Progenitor cell of endocrine pancreas (in vitro differentiated cells): ENCODE measurements around the gene TAPBPL. TPM values are rescaled to one million over a fixed set of nuclear protein-coding genes. Genes with fewer than 3 reads are reported as not detected.

Source experiments
- DNase-seq: peaks from one replicate; pipeline ENCODE4 v3.0.0; 2021; ENCODE audit warnings: low spot score; ENCODE audit not compliant: unreplicated experiment
- H3K27ac Mint-ChIP-seq: 2 replicates; pipeline ENCODE4 v1.8.0; 2021; ENCODE audit warnings: mild to moderate bottlenecking, moderate library complexity, mixed read lengths
- H3K27me3 Mint-ChIP-seq: 2 replicates; pipeline ENCODE4 v1.8.0; 2021; ENCODE audit warnings: mixed read lengths
- H3K36me3 Mint-ChIP-seq: 2 replicates; pipeline ENCODE4 v1.8.0; 2022; ENCODE audit warnings: mixed read lengths; ENCODE audit not compliant: insufficient read depth
- H3K4me1 Mint-ChIP-seq: 2 replicates; pipeline ENCODE4 v1.8.0; 2021; ENCODE audit warnings: low read depth, mixed read lengths
- H3K4me3 Mint-ChIP-seq: 2 replicates; pipeline ENCODE4 v1.8.0; 2021; ENCODE audit warnings: low read depth, mild to moderate bottlenecking, moderate library complexity, mixed read lengths
- H3K9me3 Mint-ChIP-seq: 2 replicates; pipeline ENCODE4 v1.8.0; 2021; ENCODE audit warnings: low read depth, mixed read lengths
- total RNA-seq: library from RNA; stranded (reverse); gene quantifications from 2 replicates; pipeline ENCODE4 v1.2.1, GENCODE V29; 2021
- TF ChIP-seq, protein P1 (sequence below): fragments of 200-600 bp; sonication (generic); IDR thresholded peaks from one replicate; pipeline ENCODE4 v1.5.0; 2021; ENCODE audit warnings: antibody characterized with exemption, mild to moderate bottlenecking; ENCODE audit not compliant: unreplicated experiment

Gene TAPBPL
- total RNA-seq, 1 donor from 2014 or later: 2.4 TPM

DNA sequence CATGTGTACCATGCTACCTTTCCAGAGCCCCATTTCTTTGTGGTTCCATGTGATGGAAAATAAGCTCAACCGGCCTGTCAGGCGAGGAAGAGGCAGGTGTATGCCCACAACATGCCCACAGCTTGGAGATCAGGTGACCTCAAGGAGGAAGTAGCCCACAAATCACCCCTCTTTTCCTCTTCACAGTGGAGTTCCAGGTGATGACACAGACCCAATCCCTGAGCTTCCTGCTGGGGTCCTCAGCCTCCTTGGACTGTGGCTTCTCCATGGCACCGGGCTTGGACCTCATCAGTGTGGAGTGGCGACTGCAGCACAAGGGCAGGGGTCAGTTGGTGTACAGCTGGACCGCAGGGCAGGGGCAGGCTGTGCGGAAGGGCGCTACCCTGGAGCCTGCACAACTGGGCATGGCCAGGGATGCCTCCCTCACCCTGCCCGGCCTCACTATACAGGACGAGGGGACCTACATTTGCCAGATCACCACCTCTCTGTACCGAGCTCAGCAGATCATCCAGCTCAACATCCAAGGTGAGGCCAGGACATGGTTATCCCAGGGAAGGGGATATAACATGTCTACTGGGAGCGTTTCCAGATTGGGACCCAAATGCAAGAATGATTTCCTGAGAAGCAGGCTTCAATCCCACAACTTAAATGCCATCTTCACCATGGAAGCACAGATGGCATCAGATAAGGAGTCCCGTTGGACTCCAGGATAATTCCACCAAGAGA lies 5.5 kb downstream of the TAPBPL start:
- Mint-ChIP-seq H3K9me3 (no peaks in the 10 kb centered on the region), H3K36me3 (no peaks in the 10 kb centered on the region), H3K4me1 (peaks cover 3% of the 10 kb centered on the region), H3K27me3 (no peaks in the 10 kb centered on the region), H3K27ac (no peak overlapping the region), H3K4me3 (no peak overlapping the region)
- no peak for DNase-seq
- TF ChIP-seq, protein P1, sequence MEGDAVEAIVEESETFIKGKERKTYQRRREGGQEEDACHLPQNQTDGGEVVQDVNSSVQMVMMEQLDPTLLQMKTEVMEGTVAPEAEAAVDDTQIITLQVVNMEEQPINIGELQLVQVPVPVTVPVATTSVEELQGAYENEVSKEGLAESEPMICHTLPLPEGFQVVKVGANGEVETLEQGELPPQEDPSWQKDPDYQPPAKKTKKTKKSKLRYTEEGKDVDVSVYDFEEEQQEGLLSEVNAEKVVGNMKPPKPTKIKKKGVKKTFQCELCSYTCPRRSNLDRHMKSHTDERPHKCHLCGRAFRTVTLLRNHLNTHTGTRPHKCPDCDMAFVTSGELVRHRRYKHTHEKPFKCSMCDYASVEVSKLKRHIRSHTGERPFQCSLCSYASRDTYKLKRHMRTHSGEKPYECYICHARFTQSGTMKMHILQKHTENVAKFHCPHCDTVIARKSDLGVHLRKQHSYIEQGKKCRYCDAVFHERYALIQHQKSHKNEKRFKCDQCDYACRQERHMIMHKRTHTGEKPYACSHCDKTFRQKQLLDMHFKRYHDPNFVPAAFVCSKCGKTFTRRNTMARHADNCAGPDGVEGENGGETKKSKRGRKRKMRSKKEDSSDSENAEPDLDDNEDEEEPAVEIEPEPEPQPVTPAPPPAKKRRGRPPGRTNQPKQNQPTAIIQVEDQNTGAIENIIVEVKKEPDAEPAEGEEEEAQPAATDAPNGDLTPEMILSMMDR: no peak

DNA sequence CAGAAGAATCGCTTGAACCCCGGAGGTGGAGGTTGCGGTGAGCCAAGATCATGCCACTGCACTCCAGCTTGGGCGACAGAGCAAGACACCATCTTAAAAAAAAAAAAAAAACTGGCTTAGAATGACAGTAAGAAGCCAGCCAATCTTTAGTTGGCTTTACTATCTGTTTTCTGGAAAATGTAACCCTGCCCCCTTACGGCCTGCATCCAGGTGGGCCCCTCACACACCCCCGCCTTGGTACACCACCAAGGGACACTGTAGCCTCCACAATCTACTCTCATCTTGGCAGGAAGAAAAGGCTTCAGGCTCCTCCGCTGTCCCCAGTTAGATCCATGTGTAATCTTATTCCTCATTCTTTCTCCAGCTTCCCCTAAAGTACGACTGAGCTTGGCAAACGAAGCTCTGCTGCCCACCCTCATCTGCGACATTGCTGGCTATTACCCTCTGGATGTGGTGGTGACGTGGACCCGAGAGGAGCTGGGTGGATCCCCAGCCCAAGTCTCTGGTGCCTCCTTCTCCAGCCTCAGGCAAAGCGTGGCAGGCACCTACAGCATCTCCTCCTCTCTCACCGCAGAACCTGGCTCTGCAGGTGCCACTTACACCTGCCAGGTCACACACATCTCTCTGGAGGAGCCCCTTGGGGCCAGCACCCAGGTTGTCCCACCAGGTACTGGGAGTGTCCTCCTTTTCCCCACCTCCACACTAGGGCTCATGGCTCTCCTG lies 6.6 kb downstream of the TAPBPL start:
- no peaks in the 10 kb centered on the region for H3K27me3 Mint-ChIP-seq

DNA sequence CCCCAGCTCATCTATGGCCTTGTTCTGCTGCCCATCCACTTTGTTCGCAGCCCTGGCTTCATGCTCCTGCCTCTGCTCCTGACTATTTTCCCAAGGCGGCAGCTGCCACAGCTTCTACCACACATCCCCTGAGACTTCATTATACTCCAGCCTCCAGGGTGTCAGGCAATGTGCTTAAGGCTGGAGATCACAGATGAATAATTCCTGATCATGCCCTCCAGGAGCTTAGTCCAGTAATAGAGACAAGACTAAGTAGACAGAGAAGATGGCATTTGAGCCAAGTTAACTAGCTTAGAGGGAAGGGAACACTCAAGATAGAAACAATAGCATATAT lies 7.1 kb downstream of the TAPBPL start:
- Mint-ChIP-seq H3K27ac (no peak overlapping the region), H3K9me3 (no peaks in the 10 kb centered on the region), H3K4me1 (no peaks in the 10 kb centered on the region), H3K4me3 (no peak overlapping the region), H3K36me3 (no peaks in the 10 kb centered on the region), H3K27me3 (no peaks in the 10 kb centered on the region)
- TF ChIP-seq, protein P1: no peak
- no peak for DNase-seq

More for the DNA sequence above, 6.6 kb downstream of the TAPBPL start:
- TF ChIP-seq, protein P1: no peak
- Mint-ChIP-seq H3K4me1 (no peaks in the 10 kb centered on the region), H3K9me3 (no peaks in the 10 kb centered on the region), H3K4me3 (no peak overlapping the region), H3K27ac (no peak overlapping the region), H3K36me3 (no peaks in the 10 kb centered on the region)
- DNase-seq: no peak

GRCh38 chr12:6460751-6461371 lies 9.0 kb downstream of the TAPBPL start:
- no peak overlapping the region for H3K27ac Mint-ChIP-seq
- H3K27me3 Mint-ChIP-seq: peaks cover 3% of the 10 kb centered on the region
- H3K4me3 Mint-ChIP-seq: no peak overlapping the region
- TF ChIP-seq, protein P1: no peak
- no peaks in the 10 kb centered on the region for H3K9me3 Mint-ChIP-seq
- no peak for DNase-seq
- peaks cover 3% of the 10 kb centered on the region for H3K36me3 Mint-ChIP-seq
- no peaks in the 10 kb centered on the region for H3K4me1 Mint-ChIP-seq

GRCh38 chr12:6461401-6462233 lies 9.8 kb downstream of the TAPBPL start:
- Mint-ChIP-seq H3K4me3 (no peak overlapping the region), H3K4me1 (no peaks in the 10 kb centered on the region), H3K9me3 (no peaks in the 10 kb centered on the region), H3K36me3 (peaks cover 3% of the 10 kb centered on the region), H3K27ac (no peak overlapping the region), H3K27me3 (peaks cover 3% of the 10 kb centered on the region)
- no peak for DNase-seq
- TF ChIP-seq, protein P1: no peak
